Measurements from ENCODE around the gene PAX5. TPM values are rescaled to one million over a fixed set of nuclear protein-coding genes. Genes with fewer than 3 reads are reported as not detected.

The PAX5 gene
- total RNA-seq, 1 experiment from 2014 or later: 0.39 TPM

GRCh38 chr9:37010180-37010579, 23.9 kb downstream of the PAX5 start:
- no peaks in the 10 kb centered on the region for H3K36me3 Mint-ChIP-seq (ENCODE audit: insufficient read depth in 1 of 3, low read depth in 3 of 3)

More at GRCh38 chr9:37010180-37010579, 23.9 kb downstream of the PAX5 start:
- no peak overlapping the region for H2BK15ac ChIP-seq (ENCODE audit: low read depth, low read length)
- H3K9me3 ChIP-seq (ENCODE audit: control insufficient read depth, low read depth, low read length): no peaks in the 10 kb centered on the region
- Mint-ChIP-seq H3K4me1 (peaks cover 4 to 10% of the 10 kb centered on the region in 2 experiments), H3K27ac (no peak overlapping the region), H3K9me3 (no peaks in the 10 kb centered on the region), H3K4me3 (no peak overlapping the region), H3K27me3 (ENCODE audit: low read depth) (peaks cover 52% of the 10 kb centered on the region)
- no peak for DNase-seq
- H3K79me1 ChIP-seq (ENCODE audit: insufficient read depth, low read depth, low read length, poor library complexity, severe bottlenecking): no peaks in the 10 kb centered on the region
- no peak overlapping the region for H3T11ph ChIP-seq (ENCODE audit: low read length)
- no peaks in the 10 kb centered on the region for H3K79me2 ChIP-seq (ENCODE audit: insufficient read depth, low read length)
- H3K4me1 ChIP-seq (ENCODE audit: insufficient read depth, low read length): no peaks in the 10 kb centered on the region
- TF ChIP-seq CTCF (conservative IDR thresholded peaks at IDR 0.05): no peak
- no peak overlapping the region for H2AK5ac ChIP-seq (ENCODE audit: insufficient read length, low read length)
- H4K20me1 ChIP-seq (ENCODE audit: control insufficient read depth, insufficient read depth, insufficient read length): no peaks in the 10 kb centered on the region
- no peaks in the 10 kb centered on the region; the same call in 1 of the 2 replicates for H3K27me3 ChIP-seq (ENCODE audit: insufficient read depth, low read length)
- H3K23ac ChIP-seq (ENCODE audit: insufficient read length, low read depth, low read length): no peak overlapping the region
- H3K14ac ChIP-seq (ENCODE audit: insufficient read depth, low read length): no peak overlapping the region
- no peak overlapping the region for H2BK120ac ChIP-seq (ENCODE audit: low read depth, low read length, poor library complexity, severe bottlenecking)
- H2BK20ac ChIP-seq (ENCODE audit: low read depth, low read length, poor library complexity, severe bottlenecking): no peak overlapping the region
- no peak overlapping the region for H2BK12ac ChIP-seq (ENCODE audit: insufficient read length, low read depth, low read length)
- H3K56ac ChIP-seq (ENCODE audit: insufficient read length, low read depth, low read length): no peak overlapping the region
- H3K9ac ChIP-seq (ENCODE audit: extremely low read depth, insufficient read length, low read length): no peak overlapping the region
- H4K91ac ChIP-seq (ENCODE audit: insufficient read length, low read depth, low read length): no peak overlapping the region
- no peak overlapping the region for H2AFZ ChIP-seq (ENCODE audit: low read length)
- H2BK5ac ChIP-seq (ENCODE audit: insufficient read length, low read length): no peak overlapping the region
- H4K8ac ChIP-seq (replicated peaks; ENCODE audit: insufficient read length, low read depth, low read length): no peak overlapping the region
- no peak overlapping the region for H3K4me2 ChIP-seq (ENCODE audit: insufficient read depth, insufficient read length, low read length)
- no peak overlapping the region for H3K4ac ChIP-seq (ENCODE audit: low read depth, low read length)
- H3K18ac ChIP-seq (ENCODE audit: insufficient read length, low read depth, low read length): no peak overlapping the region
- H4K5ac ChIP-seq (ENCODE audit: insufficient read length, low read depth, low read length): no peak overlapping the region
- H3K27ac ChIP-seq (ENCODE audit: insufficient read length, low read depth, low read length): no peak overlapping the region
- no CpG with 5 or more reads among the region's 7 CpGs for WGBS (ENCODE audit: extremely low coverage, insufficient read length, low lambda C conversion rate)
- no peaks in the 10 kb centered on the region for H3K23me2 ChIP-seq (ENCODE audit: insufficient read length, low read depth, low read length, poor library complexity, severe bottlenecking)
